Effector memory CD4-positive, alpha-beta T cell (primary cell): ENCODE results near the gene SLC9A8.
"Not testable (repeated sequence)": the region's sequence is repeated elsewhere in the genome, so short reads cannot be mapped to it uniquely, and the experiment has no call there.

Experiments used
- DNase-seq, 3 donors: peaks; one replicate each; pipeline ENCODE4 v3.0.0-alpha.2; 2020
- H3K27ac ChIP-seq: 2 replicates; pipeline ENCODE4 v1.7.0; 2013; ENCODE audit warnings: mild to moderate bottlenecking, low read length, moderate library complexity; ENCODE audit not compliant: insufficient read depth, poor library complexity, severe bottlenecking
- H3K27me3 ChIP-seq: replicated peaks from 2 replicates; pipeline ENCODE4 v1.7.0; 2013; ENCODE audit warnings: mild to moderate bottlenecking, low read length; ENCODE audit not compliant: insufficient read depth, control insufficient read depth, poor library complexity, severe bottlenecking
- H3K36me3 ChIP-seq: 2 replicates; pipeline ENCODE4 v1.7.0; 2013; ENCODE audit warnings: mild to moderate bottlenecking, low read length, moderate library complexity; ENCODE audit not compliant: control insufficient read depth, insufficient read depth
- H3K4me1 ChIP-seq: 2 replicates; pipeline ENCODE4 v1.7.0; 2013; ENCODE audit warnings: low read length, mild to moderate bottlenecking; ENCODE audit not compliant: control insufficient read depth, insufficient read depth, poor library complexity, severe bottlenecking
- H3K4me3 ChIP-seq: 2 replicates; pipeline ENCODE4 v1.7.0; 2013; ENCODE audit warnings: low read length, low read depth, mild to moderate bottlenecking; ENCODE audit not compliant: insufficient read depth, poor library complexity, severe bottlenecking
- H3K9me3 ChIP-seq: 2 replicates; pipeline ENCODE4 v1.7.0; 2013; ENCODE audit warnings: mild to moderate bottlenecking, low read length, moderate library complexity; ENCODE audit not compliant: control insufficient read depth

SLC9A8 gene

GRCh38 chr20:49891476-49892110 is 79.0 kb downstream of the SLC9A8 start:
- no peaks in the 10 kb centered on the region for H3K9me3 ChIP-seq
- H3K27me3 ChIP-seq, result no peaks in the 10 kb centered on the region
- no peak overlapping the region for H3K4me3 ChIP-seq
- DNase-seq, result no peak
- peaks cover 17% of the 10 kb centered on the region for H3K36me3 ChIP-seq
- no peaks in the 10 kb centered on the region for H3K4me1 ChIP-seq
- H3K27ac ChIP-seq, result no peak overlapping the region

- Histone ChIP-seq H3K27ac (no peak overlapping the region), H3K27me3 (no peaks in the 10 kb centered on the region), H3K4me1 (no peaks in the 10 kb centered on the region), H3K36me3 (peaks cover 11% of the 10 kb centered on the region), H3K4me3 (no peak overlapping the region), H3K9me3 (no peaks in the 10 kb centered on the region)
- DNase-seq, result no peak
Measured at GRCh38 chr20:49892260-49892659, 79.6 kb downstream of the SLC9A8 start.

GRCh38 chr20:49892817-49893216 is 80.2 kb downstream of the SLC9A8 start:
- Histone ChIP-seq H3K9me3 (no peaks in the 10 kb centered on the region), H3K27ac (no peak overlapping the region), H3K4me1 (no peaks in the 10 kb centered on the region)

GRCh38 chr20:49893242-49894072 is 80.8 kb downstream of the SLC9A8 start:
- H3K9me3 ChIP-seq, result no peaks in the 10 kb centered on the region
- H3K27ac ChIP-seq, result no peak overlapping the region
- no peak overlapping the region for H3K4me3 ChIP-seq
- H3K4me1 ChIP-seq, result no peaks in the 10 kb centered on the region
- H3K27me3 ChIP-seq, result no peaks in the 10 kb centered on the region
- H3K36me3 ChIP-seq, result peaks cover 8% of the 10 kb centered on the region
- no peak for DNase-seq

More at GRCh38 chr20:49892817-49893216, 80.2 kb downstream of the SLC9A8 start:
- Histone ChIP-seq H3K27me3 (no peaks in the 10 kb centered on the region), H3K4me3 (no peak overlapping the region), H3K36me3 (peaks cover 8% of the 10 kb centered on the region)
- DNase-seq, result no peak

GRCh38 chr20:49894073-49894470 is 81.4 kb downstream of the SLC9A8 start:
- Histone ChIP-seq H3K9me3 (no peaks in the 10 kb centered on the region), H3K27me3 (no peaks in the 10 kb centered on the region), H3K4me3 (no peak overlapping the region), H3K4me1 (no peaks in the 10 kb centered on the region), H3K36me3 (peaks cover 4% of the 10 kb centered on the region), H3K27ac (no peak overlapping the region)
- no peak for DNase-seq

GRCh38 chr20:49895474-49896093 is 83.0 kb downstream of the SLC9A8 start:
- not testable (repeated sequence) for H3K27ac ChIP-seq, H3K4me1 ChIP-seq, H3K4me3 ChIP-seq, H3K36me3 ChIP-seq, DNase-seq, H3K27me3 ChIP-seq, H3K9me3 ChIP-seq

GRCh38 chr20:49896204-49896603 is 83.6 kb downstream of the SLC9A8 start:
- H3K4me1 ChIP-seq, result no peaks in the 10 kb centered on the region
- H3K27ac ChIP-seq, result no peak overlapping the region
- no peak for DNase-seq
- H3K36me3 ChIP-seq, result no peaks in the 10 kb centered on the region
- no peaks in the 10 kb centered on the region for H3K9me3 ChIP-seq
- H3K27me3 ChIP-seq, result no peaks in the 10 kb centered on the region
- no peak overlapping the region for H3K4me3 ChIP-seq

- H3K36me3 ChIP-seq, result peaks cover 9% of the 10 kb centered on the region
- DNase-seq, result no peak
- no peaks in the 10 kb centered on the region for H3K9me3 ChIP-seq
- H3K4me3 ChIP-seq, result no peak overlapping the region
- no peaks in the 10 kb centered on the region for H3K27me3 ChIP-seq
- no peaks in the 10 kb centered on the region for H3K4me1 ChIP-seq
- no peak overlapping the region for H3K27ac ChIP-seq
Measured at GRCh38 chr20:49899541-49900383, 87.1 kb downstream of the SLC9A8 start.

- H3K36me3 ChIP-seq, result peaks cover 27% of the 10 kb centered on the region
- no peaks in the 10 kb centered on the region for H3K9me3 ChIP-seq
- no peak overlapping the region for H3K27ac ChIP-seq
- H3K4me3 ChIP-seq, result no peak overlapping the region
- H3K4me1 ChIP-seq, result no peaks in the 10 kb centered on the region
- DNase-seq, result no peak
- no peaks in the 10 kb centered on the region for H3K27me3 ChIP-seq
Measured at GRCh38 chr20:49901588-49901987, 89.0 kb downstream of the SLC9A8 start.
